ENCODE data around the gene KIFC3.
"Not testable (repeated sequence)": the region's sequence is repeated elsewhere in the genome, so short reads cannot be mapped to it uniquely, and the experiment has no call there.

The KIFC3 gene

DNA sequence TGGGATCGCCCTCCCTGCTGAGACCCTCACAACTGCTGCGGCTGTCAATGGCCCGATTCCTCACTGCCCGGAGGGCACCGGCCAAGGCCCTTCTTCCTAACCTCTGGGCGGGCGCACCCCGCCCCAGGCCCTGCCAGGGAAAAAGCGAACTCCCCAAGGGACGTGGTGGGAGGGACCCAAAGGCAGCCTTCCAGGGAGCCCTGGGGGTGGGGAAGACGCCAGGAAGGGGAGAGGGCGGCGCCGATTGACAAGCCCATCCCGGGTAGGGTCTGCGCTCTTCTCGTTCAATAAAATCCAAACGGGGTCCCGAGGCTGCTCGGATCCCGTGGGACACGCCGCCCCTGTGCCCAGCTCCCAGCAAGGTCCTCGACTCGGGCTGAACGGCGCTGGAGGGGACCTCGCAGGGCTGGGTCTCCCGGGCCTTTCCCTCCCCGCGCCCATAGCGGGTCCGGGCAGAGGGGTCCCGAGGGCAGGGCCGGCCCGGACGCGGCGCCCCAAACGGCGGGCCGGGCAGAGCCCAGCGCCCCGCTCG, 416 bp downstream of the KIFC3 start:
- DNase-seq: no peak

DNA sequence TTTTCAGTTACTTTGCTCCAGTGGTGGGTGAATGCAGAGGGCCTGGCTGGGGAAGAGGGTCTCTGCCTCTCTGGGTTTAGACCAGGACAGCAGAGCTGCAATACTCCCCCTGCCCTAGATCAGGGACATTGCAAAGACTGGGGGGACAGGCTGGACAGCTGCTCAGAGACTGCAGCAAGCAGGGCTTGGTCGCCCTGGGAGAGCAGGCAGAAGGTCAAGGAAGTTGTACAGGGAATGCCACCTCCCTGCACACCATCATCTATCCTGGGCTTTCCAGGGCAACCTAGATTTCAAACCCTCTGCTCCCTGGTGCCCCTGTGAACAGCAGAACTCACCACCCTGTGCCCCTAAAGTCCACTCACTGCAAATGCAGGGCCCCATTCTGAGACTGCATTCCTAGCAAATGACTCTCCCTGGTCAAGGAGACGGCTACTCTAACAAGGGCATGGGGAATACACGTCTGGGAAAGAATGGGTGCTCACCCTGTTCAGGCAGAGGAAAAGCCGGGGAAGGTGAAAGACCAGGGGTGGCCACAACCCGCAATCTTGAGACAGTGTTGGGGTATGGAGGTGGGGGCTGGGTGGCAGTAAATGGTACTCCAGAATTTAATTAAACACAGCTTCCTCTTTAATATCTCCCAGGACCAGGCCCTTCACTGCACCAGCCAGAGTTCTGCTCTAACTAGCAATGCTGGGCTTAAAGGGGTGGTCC, 1.0 kb downstream of the KIFC3 start:
- no peak for DNase-seq

DNA sequence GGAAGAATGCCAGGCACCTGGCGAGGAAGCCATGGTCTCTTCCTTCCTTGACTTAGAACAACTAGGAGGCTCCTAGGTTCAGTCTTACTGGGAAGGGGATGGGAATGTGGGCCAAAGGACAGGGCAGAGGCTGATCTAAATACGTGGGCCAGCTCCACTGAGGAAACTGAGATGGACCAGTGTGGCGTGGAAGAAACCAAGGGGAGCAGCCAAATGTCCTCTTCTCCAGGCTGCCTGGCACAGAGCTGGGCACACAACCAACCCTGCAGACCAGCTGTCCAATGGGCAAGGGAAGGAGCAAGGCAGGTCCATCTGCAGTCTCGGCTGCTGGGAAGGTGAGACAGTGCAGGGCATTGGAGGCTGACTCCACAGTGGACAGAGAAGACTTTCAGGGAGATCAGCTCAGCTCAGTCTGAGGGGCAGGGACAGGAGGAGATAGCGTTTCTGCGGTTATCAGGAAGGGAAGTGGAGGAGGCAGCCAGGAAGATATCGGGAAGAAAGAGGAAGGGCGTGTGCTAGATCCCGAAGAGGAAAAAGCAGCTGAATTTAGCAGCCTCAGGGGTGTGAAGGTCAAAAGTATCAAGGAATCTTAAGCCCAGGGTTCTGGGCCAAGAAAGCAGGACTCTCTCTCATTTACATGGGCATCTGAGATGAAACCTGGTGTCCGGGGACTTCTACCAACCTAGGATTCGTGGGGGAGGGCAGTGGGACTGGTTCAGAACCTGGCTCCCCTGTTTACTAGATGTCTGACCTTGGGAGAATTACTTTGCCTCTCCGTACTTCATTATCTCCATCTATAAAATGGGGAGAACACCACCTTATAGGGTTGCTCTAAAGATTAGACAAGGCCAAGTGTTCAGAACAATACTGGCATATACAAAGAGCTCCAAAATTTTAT, 1.8 kb downstream of the KIFC3 start:
- no peak for DNase-seq

DNA sequence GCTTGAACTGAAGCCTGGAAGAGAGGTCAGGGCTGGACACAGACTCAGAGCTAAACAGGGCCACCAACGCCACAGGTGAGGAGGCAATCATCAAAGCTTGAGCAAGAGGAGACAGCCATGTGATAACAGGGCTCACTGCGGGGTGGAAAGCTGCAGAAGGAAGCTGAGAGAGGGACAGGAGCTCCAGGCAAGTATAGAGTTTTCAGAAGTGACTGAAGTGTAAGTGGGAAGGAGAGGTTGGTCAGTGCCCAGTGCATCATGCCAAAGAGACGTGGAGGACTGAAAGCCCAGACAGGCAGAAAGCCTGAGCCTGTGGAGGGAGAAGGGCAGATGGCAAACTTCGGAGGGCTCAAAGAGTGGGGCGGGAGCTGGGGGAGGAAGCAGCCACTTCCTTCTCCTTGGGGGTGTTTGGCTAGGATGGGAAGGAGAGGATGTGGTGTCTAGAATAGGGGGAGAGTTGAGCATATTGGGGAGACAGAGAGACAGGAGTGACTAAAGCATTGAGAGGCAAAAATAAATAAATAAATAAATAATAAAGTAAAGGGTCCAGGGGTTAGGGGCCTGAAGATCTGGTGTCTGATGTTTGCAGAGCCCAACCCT, 2.6 kb downstream of the KIFC3 start:
- no peak for DNase-seq

DNA sequence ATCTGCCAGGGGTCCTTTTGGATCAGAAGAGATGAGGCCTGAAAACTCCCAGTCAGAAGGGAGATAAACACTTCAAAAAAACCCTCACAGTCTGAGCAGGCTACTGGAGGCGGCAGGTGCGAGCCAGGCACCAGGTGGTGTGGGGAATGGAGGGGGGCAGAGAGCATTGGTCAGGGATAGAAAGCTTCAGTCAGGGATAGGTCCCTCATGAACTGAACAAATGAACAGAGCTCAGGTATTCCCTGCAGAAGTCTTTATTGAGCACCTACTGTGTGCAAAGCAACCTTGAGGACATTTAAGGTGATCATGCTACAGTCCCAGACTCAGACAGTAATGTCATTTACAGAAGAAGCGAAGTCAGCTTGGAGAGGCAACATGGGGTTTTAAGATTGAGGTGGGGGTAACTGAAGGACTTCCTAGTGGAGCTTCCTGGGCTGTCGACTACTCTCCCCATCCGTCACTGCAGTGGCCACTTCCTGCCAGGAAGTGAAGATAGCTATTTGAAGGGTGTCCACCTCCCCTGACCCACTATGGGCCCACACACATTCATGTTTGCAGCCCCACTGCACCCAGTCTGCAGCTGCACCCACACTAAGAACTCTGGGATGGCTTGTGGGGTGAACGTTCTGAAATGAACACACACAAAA, 3.2 kb downstream of the KIFC3 start:
- no peak for DNase-seq

DNA sequence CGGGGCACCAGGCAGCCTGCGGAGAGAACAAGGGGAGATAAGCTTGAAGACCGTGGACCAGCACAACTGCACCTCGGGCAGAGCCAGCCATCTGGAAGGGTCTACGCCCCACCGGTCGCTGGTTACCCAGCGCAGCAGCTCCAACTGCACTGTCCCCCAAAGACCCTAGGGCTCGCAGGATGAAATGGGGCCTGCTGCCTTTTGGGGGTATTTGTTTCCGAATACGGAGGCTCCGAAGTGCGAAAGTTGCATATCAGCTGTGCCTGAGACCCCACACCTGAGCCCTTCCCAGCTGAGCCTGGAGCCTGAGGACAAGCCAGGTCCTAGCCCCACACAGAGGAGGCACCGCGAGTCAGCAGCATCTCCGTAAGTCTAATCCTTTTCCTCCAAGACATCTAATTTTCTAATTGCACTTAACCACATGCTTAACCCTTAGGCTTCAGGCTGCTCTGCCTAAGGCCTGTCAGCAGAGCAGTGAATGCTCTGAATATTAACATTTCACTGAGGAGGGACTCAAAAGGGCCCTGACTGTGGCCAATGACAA, 4.0 kb downstream of the KIFC3 start:
- DNase-seq: no peak

DNA sequence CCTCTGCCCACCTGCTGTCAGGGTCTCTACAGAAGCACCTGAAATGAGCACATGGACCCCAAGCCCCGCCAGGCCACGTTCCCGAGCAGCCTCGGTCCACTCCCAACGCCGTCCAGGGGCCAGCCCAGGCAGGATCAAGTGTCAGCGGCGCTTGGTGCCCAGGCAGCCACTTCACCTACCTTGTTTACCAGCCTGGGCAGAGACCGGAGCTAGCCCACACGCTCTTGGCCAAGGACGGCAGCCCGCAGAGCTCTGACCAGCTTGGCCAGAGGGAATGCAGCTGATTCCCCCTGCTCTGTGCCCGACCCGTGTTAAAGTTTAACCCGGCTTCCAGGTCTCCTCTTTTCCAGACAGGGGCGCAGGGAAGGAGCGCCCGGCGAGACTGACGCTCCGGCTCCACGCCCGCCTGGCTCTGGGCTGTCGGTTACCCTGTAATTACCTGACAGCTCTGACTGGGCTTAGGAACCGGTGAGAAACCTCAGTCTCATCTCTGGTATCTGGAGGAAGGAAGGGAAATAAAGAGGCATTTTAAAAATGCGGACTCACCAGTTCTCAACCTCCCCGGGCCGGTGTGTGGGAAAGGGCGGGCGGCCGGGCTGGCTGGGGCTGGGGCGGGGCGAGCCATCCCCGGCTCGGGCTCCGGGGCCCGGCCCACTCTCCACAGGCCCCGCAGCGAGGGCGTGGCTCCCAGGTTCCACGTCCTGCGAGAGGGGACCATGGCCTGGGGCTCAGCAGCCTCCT, 4.6 kb downstream of the KIFC3 start:
- DNase-seq: no peak

DNA sequence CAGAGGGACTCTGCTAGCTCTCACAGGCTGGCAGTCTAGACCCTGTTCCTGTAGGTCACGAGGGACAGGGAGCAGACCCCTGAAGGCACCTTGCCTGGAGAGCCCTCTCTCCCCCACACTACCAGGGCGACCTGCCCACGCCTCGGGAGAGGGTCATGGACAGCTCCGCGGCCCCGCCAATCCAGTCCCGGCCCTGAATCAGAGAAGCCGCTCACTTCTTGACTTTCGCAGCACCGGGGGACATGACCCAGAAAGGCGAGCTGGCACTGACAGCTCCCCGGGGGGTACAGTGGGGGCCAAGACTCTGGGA, 5.1 kb downstream of the KIFC3 start:
- no peak for DNase-seq

DNA sequence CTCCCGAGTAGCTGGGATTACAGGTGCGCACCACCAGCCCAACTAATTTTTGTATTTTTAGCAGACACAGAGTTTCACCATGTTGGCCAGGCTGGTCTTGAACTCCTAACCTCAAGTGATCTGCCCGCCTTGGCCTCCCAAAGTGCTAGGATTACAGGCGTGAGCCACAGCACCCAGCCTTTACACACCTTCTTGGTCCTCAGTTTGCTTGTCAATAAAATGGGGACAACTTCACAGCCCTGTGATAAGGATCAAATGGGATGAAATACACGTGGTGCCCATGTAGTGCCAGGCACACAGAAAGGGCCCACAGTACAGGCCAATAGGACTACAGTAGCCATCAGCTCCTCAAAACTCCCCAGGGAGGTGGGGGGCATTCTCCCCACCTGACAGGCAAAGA, 6.3 kb downstream of the KIFC3 start:
- DNase-seq: not testable (repeated sequence)

DNA sequence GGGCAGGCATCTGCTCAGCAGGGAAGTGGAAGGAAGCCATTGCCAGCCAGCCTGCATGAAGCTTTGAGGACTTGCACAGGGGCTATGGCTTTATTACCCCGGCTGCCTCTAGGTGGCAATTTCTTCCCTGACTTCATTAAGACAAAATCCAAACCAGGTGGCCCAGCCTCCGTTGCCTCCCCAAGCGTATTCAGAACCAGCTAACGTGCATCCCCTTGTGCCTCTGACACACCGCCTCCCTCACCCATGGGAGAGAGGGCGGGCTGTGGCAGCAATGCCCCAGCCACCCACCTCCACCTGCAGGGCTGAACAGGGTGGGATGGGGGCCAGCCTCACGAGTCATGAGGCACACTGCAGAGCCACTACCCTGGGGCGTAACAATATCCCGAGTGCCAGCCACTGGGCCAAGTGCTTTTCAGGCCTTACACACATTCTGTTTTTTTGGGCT, 6.8 kb downstream of the KIFC3 start:
- no peak for DNase-seq

DNA sequence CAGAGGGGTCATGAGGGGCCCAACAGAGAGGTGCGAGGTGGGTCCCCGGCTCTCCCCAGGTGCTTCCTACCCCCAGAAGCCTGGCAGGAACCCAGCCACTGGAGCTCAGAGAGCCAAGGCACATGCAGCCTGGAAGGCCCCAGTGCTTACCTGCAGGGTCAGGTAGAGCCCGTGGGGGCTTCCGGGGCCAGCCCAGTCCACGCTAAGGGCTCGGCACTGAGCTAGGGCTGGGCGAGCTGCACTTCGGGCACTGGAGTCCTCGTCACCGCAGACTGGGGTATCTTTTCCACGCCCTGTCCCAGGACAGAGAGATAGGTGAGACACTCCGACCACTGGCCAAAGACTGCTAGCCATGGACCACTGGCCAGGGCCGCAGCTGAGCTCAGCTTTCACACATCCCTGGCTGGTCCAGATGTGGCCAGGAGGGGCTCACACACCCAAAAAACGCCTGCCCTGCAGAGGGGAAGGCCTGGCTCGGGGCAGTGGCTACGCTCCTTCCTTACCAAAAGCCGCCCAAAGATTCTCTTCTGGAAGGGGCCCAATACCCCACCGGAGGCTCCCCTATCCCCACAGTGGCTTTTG, 7.4 kb downstream of the KIFC3 start:
- DNase-seq: no peak

DNA sequence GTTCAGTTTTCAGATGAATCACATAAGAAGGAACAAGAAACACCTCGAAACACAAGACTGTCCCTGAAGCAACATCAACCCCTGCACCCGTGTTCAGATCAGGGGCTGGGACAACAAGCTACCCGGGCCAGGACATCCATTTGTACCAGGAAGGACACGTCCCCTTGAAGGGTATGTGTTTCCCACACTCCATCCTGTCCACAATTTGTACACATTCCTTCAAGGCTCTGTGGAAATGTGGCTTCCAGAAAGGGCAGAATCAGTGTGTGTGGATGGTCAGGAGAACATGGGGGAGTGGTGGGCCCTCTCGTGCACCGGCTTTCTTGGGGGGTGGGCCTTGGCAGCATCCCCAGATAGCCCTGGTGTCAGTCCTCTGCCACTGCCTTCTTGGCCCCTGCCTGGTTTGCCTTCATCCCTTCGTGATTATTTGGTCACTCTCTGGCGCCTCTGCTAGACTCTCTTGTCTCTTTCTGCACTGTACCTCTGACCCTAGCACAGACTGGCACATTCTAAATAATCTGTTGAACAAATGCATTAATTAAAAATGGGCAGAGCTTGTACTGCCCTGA, 10.3 kb downstream of the KIFC3 start:
- DNase-seq: no peak

DNA sequence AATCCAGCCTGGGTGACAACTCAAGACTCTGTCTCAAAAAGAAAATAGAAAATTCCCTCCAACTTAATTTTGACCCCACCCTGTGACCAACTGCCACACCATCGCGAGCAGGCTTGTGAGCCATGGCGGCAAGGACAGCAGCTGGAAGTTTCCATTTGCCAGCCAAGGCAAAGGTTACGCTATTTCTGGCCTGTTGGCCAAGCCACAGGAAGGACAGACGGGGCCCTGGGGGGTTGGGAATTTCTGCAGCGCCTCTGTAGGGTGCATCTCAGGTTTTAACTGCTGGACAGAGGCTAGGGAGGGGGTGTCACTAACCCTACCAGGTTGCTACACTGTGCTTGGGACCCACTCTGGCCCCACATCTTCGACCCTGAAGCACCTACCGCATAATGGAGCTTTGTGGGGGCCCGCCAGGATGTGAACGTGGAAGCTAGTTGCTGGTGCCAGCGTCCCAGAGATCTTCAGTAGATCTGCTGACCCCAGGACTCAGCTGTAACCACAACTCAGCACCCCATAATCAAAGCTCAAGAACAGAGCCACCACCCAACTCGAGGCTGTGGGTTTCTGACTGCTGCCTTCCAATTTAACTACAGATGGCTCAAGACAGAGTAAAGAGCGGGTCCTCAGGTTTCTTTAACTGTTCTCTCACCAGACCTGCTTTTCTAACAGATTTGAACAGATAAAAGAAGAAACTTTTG, 10.9 kb downstream of the KIFC3 start:
- no peak for DNase-seq

DNA sequence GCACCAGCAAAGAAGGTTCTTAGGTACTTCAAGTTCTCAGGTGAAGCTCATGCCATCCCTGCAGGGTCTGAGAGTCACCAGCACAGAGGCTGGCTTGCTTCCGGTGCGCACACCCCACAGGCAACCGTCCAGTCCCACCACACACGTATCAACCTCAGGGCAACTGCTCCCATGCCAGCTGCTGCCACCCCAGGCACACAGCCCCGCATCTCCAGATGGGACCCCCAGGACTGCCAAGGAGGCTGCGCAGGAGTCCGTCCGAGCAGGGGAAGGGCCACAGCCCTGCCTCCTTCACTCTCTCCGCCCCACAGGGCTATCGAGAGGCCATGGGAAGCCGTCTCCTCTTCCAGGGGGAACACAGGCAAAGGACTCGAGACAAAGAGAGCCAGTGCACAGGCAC, 13.3 kb downstream of the KIFC3 start:
- DNase-seq: no peak

DNA sequence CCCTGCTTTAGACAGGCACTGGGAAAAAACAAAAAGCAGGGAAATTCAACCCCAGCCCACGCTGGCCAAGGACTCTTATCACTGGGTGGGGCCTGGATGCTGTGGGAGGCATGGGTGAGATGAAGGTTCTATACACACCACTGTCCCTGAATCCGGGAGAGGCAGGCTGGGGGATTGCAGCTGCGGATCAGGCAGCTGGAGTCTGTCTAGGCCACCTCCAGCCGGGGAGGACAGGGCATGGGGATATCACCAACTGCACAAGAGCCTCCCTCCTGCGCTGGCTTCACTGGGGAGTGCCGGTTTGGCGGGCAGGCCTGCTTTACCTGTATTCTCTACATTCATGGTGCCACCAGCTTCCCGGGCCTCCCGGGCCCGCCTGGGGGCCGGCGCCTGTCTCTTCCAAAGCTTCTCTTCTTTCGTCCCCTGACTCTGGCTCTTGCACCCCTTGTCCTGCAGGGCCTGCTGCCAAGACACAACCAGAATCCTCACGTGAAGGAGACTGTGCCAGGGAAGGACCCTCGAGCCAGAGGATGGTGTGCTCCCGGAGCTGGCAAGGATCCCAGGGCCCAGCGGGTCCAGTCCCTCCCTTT, 13.9 kb downstream of the KIFC3 start:
- DNase-seq: no peak

DNA sequence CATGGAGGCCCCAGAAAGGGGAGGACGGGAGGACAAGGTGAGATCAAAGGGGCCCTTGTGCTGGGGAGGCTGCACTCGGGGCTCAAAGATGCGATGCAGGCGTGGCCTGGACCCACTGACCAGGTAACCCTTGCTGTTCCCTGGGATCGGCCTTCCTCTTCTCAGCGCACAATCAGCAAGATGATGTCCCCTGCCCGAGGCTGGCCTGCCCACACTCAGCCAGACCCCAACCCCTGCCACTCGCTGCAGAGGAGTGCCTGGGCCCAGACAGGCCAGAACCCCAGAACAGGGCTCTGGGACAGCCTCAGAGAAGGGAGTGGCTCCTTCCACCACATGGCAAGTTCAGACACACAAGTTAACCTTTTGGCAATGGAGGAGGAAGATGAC, 14.8 kb downstream of the KIFC3 start:
- DNase-seq: no peak

DNA sequence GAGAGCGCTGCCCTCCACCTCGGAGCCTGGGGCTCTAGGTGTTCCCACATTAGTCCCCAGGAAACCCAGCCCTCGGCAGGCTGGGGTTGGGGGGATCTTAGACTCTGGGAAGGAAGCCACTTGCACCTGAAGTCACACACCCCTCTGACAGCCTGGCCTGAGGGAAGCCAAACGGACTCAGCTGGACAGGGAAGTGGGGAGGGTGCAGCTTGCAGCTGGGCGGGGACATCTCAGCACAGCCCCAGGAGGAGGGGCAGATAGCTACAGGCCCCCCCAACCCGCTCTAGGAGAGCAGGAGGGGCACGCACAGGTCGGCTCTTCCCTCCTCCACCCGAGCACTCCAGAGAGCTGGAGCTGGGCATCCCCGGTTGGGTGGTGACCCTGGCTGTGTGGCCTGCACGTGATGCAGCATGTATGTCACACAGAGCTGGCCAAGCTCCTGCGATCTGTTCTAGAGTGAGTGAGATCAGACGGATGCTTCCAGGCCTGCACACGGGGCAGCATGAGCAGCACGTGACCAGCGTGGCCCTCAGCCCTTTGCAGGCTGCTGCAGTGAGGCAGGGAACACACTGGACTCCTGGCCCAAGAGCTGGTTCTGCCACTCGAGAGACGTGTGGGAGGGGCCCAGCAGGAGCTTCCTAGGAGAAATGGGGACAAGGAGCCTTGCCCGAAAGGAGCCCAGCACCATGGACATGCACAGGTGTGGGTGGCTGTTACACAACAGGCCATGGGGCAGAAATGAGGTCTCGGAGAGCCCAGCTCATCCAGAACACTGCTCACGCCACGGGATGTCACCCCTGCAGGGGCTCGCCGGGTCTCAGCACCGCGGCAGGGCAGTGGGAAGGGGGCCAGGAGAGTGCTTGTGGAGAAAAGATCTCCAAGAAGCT, 15.4 kb downstream of the KIFC3 start:
- DNase-seq: no peak

DNA sequence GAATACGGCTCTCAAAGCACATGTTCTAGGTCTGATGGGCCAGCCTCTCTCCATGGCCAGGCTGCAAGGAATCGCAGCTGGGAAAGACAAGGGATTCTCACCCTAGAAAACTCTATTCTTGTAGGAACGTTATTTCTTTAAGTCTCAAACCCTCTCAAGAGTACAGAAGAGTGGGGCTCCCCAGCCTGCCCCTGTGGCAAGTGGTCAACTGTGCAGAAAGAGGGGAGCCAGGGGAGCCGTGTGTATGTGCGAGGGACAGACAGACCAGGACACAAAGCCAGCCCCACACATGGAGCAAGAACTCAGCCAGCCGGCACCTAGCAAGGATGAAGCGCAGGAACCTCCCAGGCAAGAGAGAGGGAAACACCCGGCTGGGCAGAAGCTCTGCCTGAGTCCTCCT, 16.4 kb downstream of the KIFC3 start:
- no peak for DNase-seq

DNA sequence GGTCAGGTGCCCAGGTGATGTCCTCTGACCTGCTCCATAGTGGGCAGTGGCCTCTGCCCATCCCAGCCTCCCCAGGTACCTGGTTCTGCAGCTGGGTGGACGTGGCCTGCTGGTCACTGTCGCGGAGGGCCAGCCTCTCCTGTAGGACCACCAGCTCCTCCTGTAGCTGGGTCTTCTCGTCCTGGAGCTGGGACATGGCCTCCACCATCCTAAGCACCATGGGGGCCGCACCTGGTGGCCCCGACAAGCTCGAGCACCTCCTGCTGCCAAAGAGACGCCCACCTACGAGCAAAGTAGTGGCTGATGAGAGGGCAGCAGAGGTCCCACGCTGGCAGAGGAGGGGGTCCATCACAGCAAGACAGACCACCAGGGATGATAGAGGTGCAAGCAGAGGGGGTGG, 16.9 kb downstream of the KIFC3 start:
- DNase-seq: no peak

Data from activated CD4-positive, CD25-positive, alpha-beta regulatory T cell treated with anti-CD3 and anti-CD28 coated beads, Interleukin-2, amount 50 U/mL, for 72 hours (primary cell).